GM12872 (cell line): ENCODE results near the gene ACO2.
A peak's percentile ranks its signal among the peaks of the same experiment; 100 is the strongest.

Experiments used
- CTCF ChIP-seq: IDR thresholded peaks from 3 replicates; pipeline ENCODE4 v1.5.1; 2011; ENCODE audit warnings: low read depth, mild to moderate bottlenecking, low read length, moderate library complexity; ENCODE audit not compliant: insufficient read depth

The ACO2 gene

GRCh38 chr22:41539146-41540005 is 70.5 kb downstream of the ACO2 start:
- no peak for TF ChIP-seq CTCF

GRCh38 chr22:41540006-41540315 is 71.0 kb downstream of the ACO2 start:
- TF ChIP-seq CTCF, result no peak

GRCh38 chr22:41540365-41540764 is 71.4 kb downstream of the ACO2 start:
- no peak for TF ChIP-seq CTCF

GRCh38 chr22:41541484-41541883 is 72.6 kb downstream of the ACO2 start:
- no peak for TF ChIP-seq CTCF

- TF ChIP-seq CTCF, result no peak
These were observed 73.3 kb downstream of the ACO2 start for GRCh38 chr22:41542224-41542623.

- peak; percentile 77 for TF ChIP-seq CTCF
These were observed 75.1 kb downstream of the ACO2 start, which contains the start of gene POLR3H for GRCh38 chr22:41543854-41544670. Gene POLR3H, minus strand, starts transcription at chr22:41544470. Its CDS starts 369 bp downstream, at chr22:41544101.

- no peak for TF ChIP-seq CTCF
These were observed 76.0 kb downstream of the ACO2 start for GRCh38 chr22:41544671-41545476.
